ENCODE measurements around the gene CTSH.
A peak's percentile ranks its signal among the peaks of the same experiment; 100 is the strongest.
"Not testable (repeated sequence)": the region's sequence is repeated elsewhere in the genome, so short reads cannot be mapped to it uniquely, and the experiment has no call there.

Gene CTSH

DNA sequence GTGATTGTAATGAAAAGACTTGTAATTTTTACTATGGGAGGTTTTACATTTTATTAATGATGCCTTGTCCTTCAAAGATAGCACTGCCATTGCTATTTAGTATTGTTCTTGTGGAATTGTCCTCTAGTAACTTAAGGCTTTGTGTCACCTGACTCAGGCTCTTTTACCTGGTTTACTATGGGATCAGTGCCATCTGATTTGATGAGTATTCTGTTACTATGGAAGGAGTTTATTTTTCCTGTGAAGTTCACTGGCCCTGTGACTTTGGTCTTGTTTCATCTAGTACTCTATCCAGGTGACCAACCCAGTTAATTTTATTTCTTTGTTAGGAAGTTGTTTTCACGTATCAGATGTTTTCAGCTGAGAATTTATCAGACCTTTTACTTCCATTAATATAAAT, 63.2 kb downstream of the CTSH start:
- TF ChIP-seq, protein P1, sequence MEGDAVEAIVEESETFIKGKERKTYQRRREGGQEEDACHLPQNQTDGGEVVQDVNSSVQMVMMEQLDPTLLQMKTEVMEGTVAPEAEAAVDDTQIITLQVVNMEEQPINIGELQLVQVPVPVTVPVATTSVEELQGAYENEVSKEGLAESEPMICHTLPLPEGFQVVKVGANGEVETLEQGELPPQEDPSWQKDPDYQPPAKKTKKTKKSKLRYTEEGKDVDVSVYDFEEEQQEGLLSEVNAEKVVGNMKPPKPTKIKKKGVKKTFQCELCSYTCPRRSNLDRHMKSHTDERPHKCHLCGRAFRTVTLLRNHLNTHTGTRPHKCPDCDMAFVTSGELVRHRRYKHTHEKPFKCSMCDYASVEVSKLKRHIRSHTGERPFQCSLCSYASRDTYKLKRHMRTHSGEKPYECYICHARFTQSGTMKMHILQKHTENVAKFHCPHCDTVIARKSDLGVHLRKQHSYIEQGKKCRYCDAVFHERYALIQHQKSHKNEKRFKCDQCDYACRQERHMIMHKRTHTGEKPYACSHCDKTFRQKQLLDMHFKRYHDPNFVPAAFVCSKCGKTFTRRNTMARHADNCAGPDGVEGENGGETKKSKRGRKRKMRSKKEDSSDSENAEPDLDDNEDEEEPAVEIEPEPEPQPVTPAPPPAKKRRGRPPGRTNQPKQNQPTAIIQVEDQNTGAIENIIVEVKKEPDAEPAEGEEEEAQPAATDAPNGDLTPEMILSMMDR (IDR thresholded peaks at IDR 0.05; ENCODE audit: insufficient read depth, low read depth, low read length, missing control alignments): no peak
- no peak overlapping the region for H3K4me3 ChIP-seq (ENCODE audit: low read length)

DNA sequence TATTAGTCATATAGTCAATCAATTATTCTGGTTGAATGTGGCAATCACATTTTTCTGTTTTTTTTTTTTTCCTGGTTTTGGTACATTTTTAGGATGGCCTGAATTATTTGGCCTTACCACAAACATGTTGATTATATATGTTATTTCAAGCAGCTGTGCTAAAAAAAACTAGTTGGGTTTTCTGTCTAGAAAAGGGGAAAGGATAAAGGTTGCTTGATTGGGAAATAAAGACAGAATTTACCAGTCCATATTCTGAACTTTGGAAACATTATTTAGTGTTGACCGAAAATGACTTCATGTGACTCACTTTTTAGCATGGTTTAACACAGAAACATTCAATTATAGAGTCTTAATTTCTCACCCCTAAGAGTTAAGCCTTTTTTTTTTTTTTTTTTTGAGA, 64.0 kb downstream of the CTSH start:
- DNase-seq (ENCODE audit: low read depth): no peak
- no peak overlapping the region for H3K4me3 ChIP-seq (ENCODE audit: low read length)
- TF ChIP-seq, protein P1 (IDR thresholded peaks at IDR 0.05; ENCODE audit: insufficient read depth, low read depth, low read length, missing control alignments): no peak

More for the DNA sequence above, 63.2 kb downstream of the CTSH start:
- DNase-seq (ENCODE audit: low read depth): no peak

DNA sequence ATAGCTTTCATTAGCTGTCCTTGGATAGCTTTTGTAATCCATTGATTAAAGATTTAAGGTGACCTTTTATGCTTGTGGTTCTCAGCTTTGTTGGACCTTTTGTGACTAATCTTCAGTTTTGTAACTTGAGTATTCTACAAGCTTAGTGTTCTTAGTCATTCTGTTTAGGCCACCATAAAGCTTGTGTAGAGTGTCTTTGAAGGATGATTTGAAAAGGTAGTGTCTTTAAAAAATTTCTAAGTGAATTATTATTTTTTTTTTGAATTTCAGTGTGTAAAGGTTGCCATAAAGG, 64.7 kb downstream of the CTSH start:
- peak; percentile 45 for DNase-seq (ENCODE audit: low read depth)
- TF ChIP-seq, protein P1 (IDR thresholded peaks at IDR 0.05; ENCODE audit: insufficient read depth, low read depth, low read length, missing control alignments): no peak
- no peak overlapping the region for H3K4me3 ChIP-seq (ENCODE audit: low read length)

DNA sequence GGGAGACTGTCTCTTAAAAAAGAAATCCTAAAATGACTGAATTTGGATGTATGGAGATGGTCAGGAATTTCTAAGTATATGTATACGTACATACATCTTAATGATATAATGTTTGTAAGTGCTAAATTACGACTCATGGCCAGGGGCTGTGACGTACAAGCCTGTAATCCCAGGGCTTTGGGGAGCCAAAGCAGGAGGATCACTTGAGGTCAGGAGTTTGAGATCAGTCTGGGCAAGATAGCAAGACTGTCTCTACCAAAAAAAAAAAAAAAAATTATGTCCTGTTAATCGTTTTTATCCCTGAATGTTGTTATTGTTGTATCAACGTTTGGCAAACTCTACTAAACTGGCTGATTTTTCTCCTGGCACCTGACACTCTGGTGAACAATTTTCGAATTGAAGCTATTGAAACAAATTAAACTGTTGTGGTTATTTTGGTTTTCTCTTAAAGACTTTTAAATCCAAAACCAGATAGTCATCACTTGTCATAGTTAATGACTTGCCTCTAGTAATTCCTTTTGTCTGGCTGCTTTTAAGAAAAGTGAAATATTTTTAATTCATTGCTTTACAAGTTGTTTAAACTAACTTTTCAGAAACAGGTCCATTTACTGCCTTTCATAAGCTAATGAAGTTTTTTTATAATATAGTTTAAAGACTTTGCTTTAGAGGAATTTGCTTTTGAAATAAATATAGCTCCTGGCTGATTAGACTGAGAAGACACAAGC, 65.2 kb downstream of the CTSH start:
- DNase-seq (ENCODE audit: low read depth): no peak
- TF ChIP-seq, protein P1 (IDR thresholded peaks at IDR 0.05; ENCODE audit: insufficient read depth, low read depth, low read length, missing control alignments): no peak

DNA sequence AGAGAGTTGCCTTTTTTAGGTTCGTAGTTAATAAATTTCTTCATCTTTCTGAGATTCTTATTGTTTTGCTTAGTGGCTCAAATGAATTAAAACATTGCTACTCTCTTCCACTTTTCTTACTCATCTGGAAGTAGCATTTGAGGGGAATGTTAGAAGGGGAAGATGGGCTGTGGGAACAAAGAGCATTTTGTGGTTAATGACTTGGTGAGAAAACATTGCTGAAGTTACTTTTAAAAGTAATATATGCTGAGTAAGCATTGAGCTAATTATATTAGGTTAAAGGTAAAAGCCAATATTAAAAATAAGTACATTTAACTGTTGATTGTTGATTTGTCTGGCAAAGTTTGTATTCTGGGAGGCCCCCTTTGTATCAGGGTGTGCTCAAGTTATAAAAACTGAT, 66.5 kb downstream of the CTSH start:
- TF ChIP-seq, protein P1 (IDR thresholded peaks at IDR 0.05; ENCODE audit: insufficient read depth, low read depth, low read length, missing control alignments): no peak
- no peak overlapping the region for H3K4me3 ChIP-seq (ENCODE audit: low read length)
- DNase-seq (ENCODE audit: low read depth): no peak

More for the DNA sequence above, 65.2 kb downstream of the CTSH start:
- no peak overlapping the region for H3K4me3 ChIP-seq (ENCODE audit: low read length)

DNA sequence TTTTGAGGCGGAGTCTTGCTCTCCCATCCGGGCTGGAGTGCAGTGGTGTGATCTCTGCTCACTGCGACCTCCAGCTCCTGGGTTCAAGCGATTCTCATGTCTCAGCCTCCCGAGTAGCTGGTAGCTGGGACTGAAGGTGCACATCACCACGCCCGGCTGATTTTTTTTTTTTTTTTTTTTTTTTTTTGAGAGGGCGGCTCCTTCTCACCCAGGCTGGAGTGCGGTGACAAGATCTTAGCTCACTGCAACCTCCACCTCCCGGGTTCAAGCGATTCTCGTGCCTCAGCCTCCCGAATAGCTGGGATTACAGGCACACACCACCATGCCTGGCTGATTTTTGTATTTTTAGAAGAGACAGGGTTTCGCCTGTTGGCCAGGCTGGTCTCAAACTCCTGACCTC, 67.9 kb downstream of the CTSH start:
- H3K4me3 ChIP-seq (ENCODE audit: low read length); DNase-seq (ENCODE audit: low read depth): not testable (repeated sequence)

DNA sequence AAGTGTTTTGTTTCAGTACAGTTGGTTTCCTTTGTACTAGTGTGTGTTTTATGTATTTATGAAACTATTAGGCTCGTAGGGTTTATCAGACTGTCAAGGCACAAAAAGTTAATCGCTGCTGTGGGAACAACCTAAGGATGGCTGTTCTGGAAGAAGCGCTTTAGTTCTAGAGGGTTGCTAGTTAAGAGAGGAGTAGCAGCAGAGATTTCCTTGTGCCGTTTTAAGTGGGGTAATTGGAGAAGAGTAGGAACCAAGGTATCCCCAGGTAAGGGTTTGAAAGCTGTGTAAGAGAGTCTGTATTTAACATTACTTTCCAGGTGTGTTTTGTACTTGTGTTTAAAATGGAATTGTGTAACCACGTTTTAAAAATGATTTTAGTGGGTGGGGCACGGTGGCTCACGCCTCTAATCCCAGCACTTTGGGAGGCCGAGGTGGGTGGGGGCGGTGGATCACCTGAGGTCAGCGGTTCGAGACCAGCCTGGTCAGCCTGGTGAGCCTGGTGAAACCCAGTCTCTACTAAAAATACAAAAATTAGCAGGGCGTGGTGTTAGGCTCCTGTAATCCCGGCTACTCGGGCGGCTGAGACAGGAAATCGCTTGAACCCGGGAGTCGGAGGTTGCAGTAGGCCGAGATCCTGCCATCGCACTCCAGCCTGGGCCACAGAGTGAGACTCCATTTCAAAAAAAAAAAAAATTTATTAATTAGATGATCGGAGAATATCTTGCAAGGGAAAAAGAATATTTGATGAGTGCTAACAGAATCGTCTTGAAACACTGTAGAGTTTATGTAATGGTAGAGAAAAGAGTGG, 69.5 kb downstream of the CTSH start:
- H3K4me3 ChIP-seq (ENCODE audit: low read length): peak overlapping the region; percentile 96
- DNase-seq (ENCODE audit: low read depth): no peak
- TF ChIP-seq, protein P1 (IDR thresholded peaks at IDR 0.05; ENCODE audit: insufficient read depth, low read depth, low read length, missing control alignments): no peak

All from epithelial cell of esophagus (primary cell).